ENCODE data around the gene BICDL1. TPM values are rescaled to one million over a fixed set of nuclear protein-coding genes. Genes with fewer than 3 reads are reported as not detected.

BICDL1 gene
- total RNA-seq, 1 experiment from 2014 or later: 20.7 TPM

- POLR2A ChIA-PET: interaction anchor here (0.9 to 1.2 kb wide), 4 partner anchors 13 to 105 kb away, joined by 3 to 4 read pairs (median 3); partner anchors contain the start of genes BICDL1 and RAB35
- BruUV-seq (replicated peaks): no TSS peak
- Mint-ChIP-seq H3K9me3 (ENCODE audit: unreplicated experiment) (no peaks in the 10 kb centered on the region), H3K4me1 (ENCODE audit: insufficient read depth, unreplicated experiment) (peaks cover 7% of the 10 kb centered on the region), H3K36me3 (ENCODE audit: insufficient read depth, unreplicated experiment) (peaks cover 50% of the 10 kb centered on the region), H3K27ac (ENCODE audit: low read depth, unreplicated experiment) (no peak overlapping the region), H3K4me3 (ENCODE audit: unreplicated experiment) (no peak overlapping the region), H3K27me3 (ENCODE audit: insufficient read depth, unreplicated experiment) (no peaks in the 10 kb centered on the region)
- TF ChIP-seq CTCF (IDR thresholded peaks at IDR 0.05; ENCODE audit: unreplicated experiment): no peak
- DNase-seq (ENCODE audit: unreplicated experiment): no peak
- CTCF ChIA-PET: interaction anchor here (0.7 to 0.8 kb wide), 2 partner anchors 85 to 136 kb away, joined by 3 to 4 read pairs; no protein-coding TSS in a partner anchor
- intact Hi-C loops (cut with micrococcal nuclease): no loop called here
Observed at GRCh38 chr12:120093592-120094355, 104.7 kb downstream of the BICDL1 start.

GRCh38 chr12:120094485-120094884 is 105.4 kb downstream of the BICDL1 start:
- intact Hi-C loops (cut with micrococcal nuclease): no loop called here
- ChIA-PET POLR2A (interaction anchor here (0.6 to 1.2 kb wide), 3 partner anchors 12 to 195 kb away, joined by 3 to 4 read pairs (median 3); partner anchors contain the start of gene BICDL1), CTCF (no interaction called here)
- H3K27ac Mint-ChIP-seq (ENCODE audit: low read depth, unreplicated experiment): no peak overlapping the region
- H3K4me1 Mint-ChIP-seq (ENCODE audit: insufficient read depth, unreplicated experiment): peaks cover 7% of the 10 kb centered on the region
- DNase-seq (ENCODE audit: unreplicated experiment): no peak
- no peaks in the 10 kb centered on the region for H3K9me3 Mint-ChIP-seq (ENCODE audit: unreplicated experiment)
- no peak for TF ChIP-seq CTCF (IDR thresholded peaks at IDR 0.05; ENCODE audit: unreplicated experiment)
- peaks cover 51% of the 10 kb centered on the region for H3K36me3 Mint-ChIP-seq (ENCODE audit: insufficient read depth, unreplicated experiment)
- no peaks in the 10 kb centered on the region for H3K27me3 Mint-ChIP-seq (ENCODE audit: insufficient read depth, unreplicated experiment)
- no peak overlapping the region for H3K4me3 Mint-ChIP-seq (ENCODE audit: unreplicated experiment)
- no TSS peak for BruUV-seq (replicated peaks)

GRCh38 chr12:120095331-120095730 is 106.3 kb downstream of the BICDL1 start:
- intact Hi-C loops (cut with micrococcal nuclease): no loop called here
- Mint-ChIP-seq H3K27ac (ENCODE audit: low read depth, unreplicated experiment) (no peak overlapping the region), H3K36me3 (ENCODE audit: insufficient read depth, unreplicated experiment) (peaks cover 60% of the 10 kb centered on the region), H3K9me3 (ENCODE audit: unreplicated experiment) (no peaks in the 10 kb centered on the region), H3K4me1 (ENCODE audit: insufficient read depth, unreplicated experiment) (peaks cover 7% of the 10 kb centered on the region), H3K4me3 (ENCODE audit: unreplicated experiment) (no peak overlapping the region), H3K27me3 (ENCODE audit: insufficient read depth, unreplicated experiment) (no peaks in the 10 kb centered on the region)
- CTCF ChIA-PET: no interaction called here
- no peak for TF ChIP-seq CTCF (IDR thresholded peaks at IDR 0.05; ENCODE audit: unreplicated experiment)
- DNase-seq (ENCODE audit: unreplicated experiment): no peak
- BruUV-seq (replicated peaks): no TSS peak
- POLR2A ChIA-PET: interaction anchor here (0.6 kb wide), 1 partner anchor 194 kb away, joined by 3 read pairs; no protein-coding TSS in a partner anchor

GRCh38 chr12:120095736-120096135 is 106.7 kb downstream of the BICDL1 start:
- BruUV-seq (replicated peaks): TSS peak; percentile 53
- ChIA-PET CTCF (no interaction called here), POLR2A (no interaction called here)
- H3K4me1 Mint-ChIP-seq (ENCODE audit: insufficient read depth, unreplicated experiment): peaks cover 7% of the 10 kb centered on the region
- peaks cover 61% of the 10 kb centered on the region for H3K36me3 Mint-ChIP-seq (ENCODE audit: insufficient read depth, unreplicated experiment)
- intact Hi-C loops (cut with micrococcal nuclease): no loop called here
- DNase-seq (ENCODE audit: unreplicated experiment): no peak
- H3K4me3 Mint-ChIP-seq (ENCODE audit: unreplicated experiment): no peak overlapping the region
- no peaks in the 10 kb centered on the region for H3K27me3 Mint-ChIP-seq (ENCODE audit: insufficient read depth, unreplicated experiment)
- no peak overlapping the region for H3K27ac Mint-ChIP-seq (ENCODE audit: low read depth, unreplicated experiment)
- TF ChIP-seq CTCF (IDR thresholded peaks at IDR 0.05; ENCODE audit: unreplicated experiment): no peak
- H3K9me3 Mint-ChIP-seq (ENCODE audit: unreplicated experiment): no peaks in the 10 kb centered on the region

All from MCF 10A (cell line).